Activated B cell treated with CpG ODN at 0.5 μM for 24 hours (primary cell): ENCODE measurements around the gene RUFY1. TPM values are rescaled to one million over a fixed set of nuclear protein-coding genes. Genes with fewer than 3 reads are reported as not detected.
"Not testable (repeated sequence)": the region's sequence is repeated elsewhere in the genome, so short reads cannot be mapped to it uniquely, and the experiment has no call there.

Experiments
- ATAC-seq: fragments of 200-7000 bp; cut with Tn5 transposase; one replicate; pipeline ENCODE4 v1.10.0; 2021; ENCODE audit warnings: low read depth, mild to moderate bottlenecking, moderate library complexity
- CTCF ChIA-PET: fragments of 350-600 bp; sonication (Branson Sonifier 250); formaldehyde crosslinking; loops from one replicate; lab custom pipeline; 2021; ENCODE audit warnings: antibody characterized with exemption; lab: Charles Lee
- POLR2A ChIA-PET: fragments of 350-600 bp; sonication (Branson Sonifier 250); formaldehyde crosslinking; loops from one replicate; lab custom pipeline; 2021; ENCODE audit warnings: antibody characterized with exemption; lab: Charles Lee
- DNase-seq: peaks from one replicate; pipeline ENCODE4 v3.0.0; 2022
- H3K27ac Mint-ChIP-seq: one replicate; pipeline ENCODE4 v1.8.0; 2020; ENCODE audit warnings: mixed read lengths
- H3K27me3 Mint-ChIP-seq: one replicate; pipeline ENCODE4 v1.8.0; 2021; ENCODE audit warnings: mixed read lengths
- H3K36me3 Mint-ChIP-seq: one replicate; pipeline ENCODE4 v1.8.0; 2021; ENCODE audit warnings: low read depth, mixed read lengths
- H3K4me1 Mint-ChIP-seq: one replicate; pipeline ENCODE4 v1.8.0; 2021; ENCODE audit warnings: mixed read lengths
- H3K4me3 Mint-ChIP-seq: one replicate; pipeline ENCODE4 v1.8.0; 2020; ENCODE audit warnings: mild to moderate bottlenecking, mixed read lengths
- H3K9me3 Mint-ChIP-seq: one replicate; pipeline ENCODE4 v1.8.0; 2020; ENCODE audit warnings: mixed read lengths
- CTCF ChIP-seq: fragments of 200-600 bp; IDR thresholded peaks from one replicate; pipeline ENCODE4 v1.8.0; 2022; ENCODE audit warnings: antibody characterized with exemption, mild to moderate bottlenecking
- intact Hi-C: fragments of 100-400 bp; cut with micrococcal nuclease; formaldehyde crosslinking; loops from one replicate; pipeline ENCODE4 v1.15.1; 2024
- total RNA-seq: library from RNA; stranded (reverse); gene quantifications from 2 replicates; pipeline ENCODE4 v1.2.3, GENCODE V29; 2022

The RUFY1 gene
- total RNA-seq: 83.0 and 95.8 TPM in 2 replicates

DNA sequence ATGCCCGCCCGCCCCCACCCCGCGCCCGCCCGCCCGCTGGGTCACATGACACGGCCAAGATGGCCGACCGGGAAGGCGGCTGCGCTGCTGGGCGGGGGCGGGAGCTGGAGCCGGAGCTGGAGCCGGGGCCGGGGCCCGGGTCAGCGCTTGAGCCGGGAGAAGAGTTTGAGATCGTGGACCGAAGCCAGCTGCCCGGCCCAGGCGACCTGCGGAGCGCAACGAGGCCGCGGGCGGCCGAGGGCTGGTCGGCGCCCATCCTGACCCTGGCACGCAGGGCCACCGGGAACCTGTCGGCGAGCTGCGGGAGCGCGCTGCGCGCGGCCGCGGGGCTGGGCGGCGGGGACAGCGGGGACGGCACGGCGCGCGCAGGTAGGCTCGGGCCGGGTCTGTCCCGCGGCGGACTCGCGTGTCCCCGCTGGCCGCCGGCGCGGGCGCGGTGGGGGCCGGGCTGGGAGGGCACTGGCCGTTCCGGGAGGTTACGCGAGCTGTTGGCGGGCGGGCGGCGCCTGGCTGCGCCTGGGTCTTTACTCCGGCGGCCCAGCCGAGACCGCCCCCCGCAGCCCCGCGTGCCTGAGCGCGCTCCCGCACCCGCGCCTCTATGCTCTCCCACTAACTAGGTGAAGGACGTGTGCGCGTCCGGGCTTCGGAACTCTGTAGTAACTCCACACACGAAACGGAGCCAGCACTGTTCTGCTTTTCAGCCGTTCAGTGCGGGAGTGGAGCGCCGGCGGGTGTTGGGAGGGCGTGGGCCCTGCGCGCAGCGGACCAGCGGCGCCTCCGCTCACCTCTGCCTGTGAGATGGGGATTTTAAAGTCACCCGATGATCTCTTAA is at the start of gene RUFY1:
Gene RUFY1, plus strand, starts transcription at position 44 of the 832 bp plus-strand sequence. Its CDS starts 16 bp downstream, at position 60.
- H3K4me3 Mint-ChIP-seq: peak within 1 kb of the TSS; percentile 97
- H3K4me1 Mint-ChIP-seq: peaks cover 60% of the 10 kb centered on the region
- no peaks in the 10 kb centered on the region for H3K27me3 Mint-ChIP-seq
- ChIA-PET POLR2A (interaction anchor here (0.6 to 3.3 kb wide), 22 partner anchors 9 to 1641 kb away, joined by 3 to 63 read pairs (median 4); partner anchors contain the start of genes CANX, HNRNPAB, HNRNPH1 and MAML1), CTCF (interaction anchor here (0.8 to 1.2 kb wide), 2 partner anchors 9 to 17 kb away, joined by 3 to 5 read pairs; no protein-coding TSS in a partner anchor)
- peak; percentile 91 for DNase-seq
- peak within 1 kb of the TSS; percentile 100 for H3K27ac Mint-ChIP-seq
- no peaks in the 10 kb centered on the region for H3K9me3 Mint-ChIP-seq
- intact Hi-C loops: loop anchor here (1.0 to 10.0 kb wide), 10 partner anchors 9 to 923 kb away; partner anchors contain the start of genes CANX, CLK4, HNRNPH1 and MAML1
- ATAC-seq: peak; percentile 70
- no peak for TF ChIP-seq CTCF
- peaks cover 22% of the 10 kb centered on the region for H3K36me3 Mint-ChIP-seq

- H3K4me1 Mint-ChIP-seq, H3K27ac Mint-ChIP-seq, H3K36me3 Mint-ChIP-seq, intact Hi-C loops, H3K27me3 Mint-ChIP-seq, H3K4me3 Mint-ChIP-seq, DNase-seq, POLR2A ChIA-PET, ATAC-seq, CTCF ChIA-PET, H3K9me3 Mint-ChIP-seq: not testable (repeated sequence)
Measured at GRCh38 chr5:179501997-179502396, 48.4 kb upstream of the RUFY1 start.

GRCh38 chr5:179502420-179502819 is 47.9 kb upstream of the RUFY1 start:
- ATAC-seq, H3K27ac Mint-ChIP-seq, DNase-seq, intact Hi-C loops, H3K4me3 Mint-ChIP-seq, H3K9me3 Mint-ChIP-seq, H3K36me3 Mint-ChIP-seq, CTCF ChIA-PET, H3K4me1 Mint-ChIP-seq, POLR2A ChIA-PET, H3K27me3 Mint-ChIP-seq: not testable (repeated sequence)

DNA sequence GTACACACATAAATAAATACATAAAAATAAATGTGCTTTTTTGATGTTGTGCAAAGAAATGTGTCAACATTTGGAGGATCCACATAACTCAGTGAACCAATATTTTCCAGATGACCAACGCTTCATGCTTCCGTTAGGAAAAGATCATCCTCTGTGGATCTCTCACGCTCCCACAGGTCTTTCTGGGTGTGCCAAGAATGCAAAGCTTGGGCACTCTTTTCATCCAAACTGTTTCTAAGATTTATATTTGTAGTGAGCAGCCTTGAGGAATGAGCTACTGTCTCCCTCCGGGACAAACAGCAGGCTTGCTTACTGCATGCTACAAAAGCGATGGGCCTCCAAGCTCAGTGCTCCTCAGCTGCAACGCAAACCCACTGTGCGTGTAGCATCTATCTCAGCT is 46.2 kb upstream of the RUFY1 start:
- Mint-ChIP-seq H3K27me3 (no peaks in the 10 kb centered on the region), H3K4me1 (peaks cover 7% of the 10 kb centered on the region), H3K27ac (no peak overlapping the region), H3K9me3 (peaks cover 3% of the 10 kb centered on the region), H3K4me3 (no peak overlapping the region), H3K36me3 (no peaks in the 10 kb centered on the region)
- intact Hi-C loops: no loop called here
- POLR2A ChIA-PET: no interaction called here
- DNase-seq (no peak), ATAC-seq (no peak)
- CTCF ChIA-PET: no interaction called here
- no peak for TF ChIP-seq CTCF

- no peaks in the 10 kb centered on the region for H3K27me3 Mint-ChIP-seq
- ChIA-PET POLR2A (no interaction called here), CTCF (no interaction called here)
- no peak for DNase-seq
- H3K36me3 Mint-ChIP-seq: no peaks in the 10 kb centered on the region
- no peak overlapping the region for H3K4me3 Mint-ChIP-seq
- no peak for ATAC-seq
- TF ChIP-seq CTCF: no peak
- H3K9me3 Mint-ChIP-seq: peaks cover 3% of the 10 kb centered on the region
- H3K4me1 Mint-ChIP-seq: peaks cover 14% of the 10 kb centered on the region
- no peak overlapping the region for H3K27ac Mint-ChIP-seq
- intact Hi-C loops: no loop called here
Measured at GRCh38 chr5:179504600-179505396, 45.6 kb upstream of the RUFY1 start.
